Measurements from ENCODE around the gene INPP4A. TPM values are rescaled to one million over a fixed set of nuclear protein-coding genes. Genes with fewer than 3 reads are reported as not detected.

Gene INPP4A
- total RNA-seq, 1 experiment from 2014 or later, result 23.4 TPM

GRCh38 chr2:98506881-98507280 lies 62.2 kb downstream of the INPP4A start:
- H3K4me2 ChIP-seq (ENCODE audit: low read length), result no peak overlapping the region
- H3K9me3 ChIP-seq (ENCODE audit: low read length), result no peaks in the 10 kb centered on the region
- no peak overlapping the region for H3K4me3 ChIP-seq (ENCODE audit: low read length)
- BruUV-seq (replicated peaks), result no TSS peak
- peaks cover 10% of the 10 kb centered on the region for H3K4me1 ChIP-seq (ENCODE audit: insufficient read depth, low read length)
- ATAC-seq (no peak), DNase-seq (no peak)
- H3K27ac ChIP-seq (ENCODE audit: low read length), result no peak overlapping the region
- H4K20me1 ChIP-seq (ENCODE audit: low read length), result no peaks in the 10 kb centered on the region
- H3K27me3 ChIP-seq (ENCODE audit: low read length), result no peaks in the 10 kb centered on the region
- CTCF ChIA-PET, result no interaction called here
- H2AFZ ChIP-seq (ENCODE audit: low read length), result no peak overlapping the region
- TF ChIP-seq, protein P1, sequence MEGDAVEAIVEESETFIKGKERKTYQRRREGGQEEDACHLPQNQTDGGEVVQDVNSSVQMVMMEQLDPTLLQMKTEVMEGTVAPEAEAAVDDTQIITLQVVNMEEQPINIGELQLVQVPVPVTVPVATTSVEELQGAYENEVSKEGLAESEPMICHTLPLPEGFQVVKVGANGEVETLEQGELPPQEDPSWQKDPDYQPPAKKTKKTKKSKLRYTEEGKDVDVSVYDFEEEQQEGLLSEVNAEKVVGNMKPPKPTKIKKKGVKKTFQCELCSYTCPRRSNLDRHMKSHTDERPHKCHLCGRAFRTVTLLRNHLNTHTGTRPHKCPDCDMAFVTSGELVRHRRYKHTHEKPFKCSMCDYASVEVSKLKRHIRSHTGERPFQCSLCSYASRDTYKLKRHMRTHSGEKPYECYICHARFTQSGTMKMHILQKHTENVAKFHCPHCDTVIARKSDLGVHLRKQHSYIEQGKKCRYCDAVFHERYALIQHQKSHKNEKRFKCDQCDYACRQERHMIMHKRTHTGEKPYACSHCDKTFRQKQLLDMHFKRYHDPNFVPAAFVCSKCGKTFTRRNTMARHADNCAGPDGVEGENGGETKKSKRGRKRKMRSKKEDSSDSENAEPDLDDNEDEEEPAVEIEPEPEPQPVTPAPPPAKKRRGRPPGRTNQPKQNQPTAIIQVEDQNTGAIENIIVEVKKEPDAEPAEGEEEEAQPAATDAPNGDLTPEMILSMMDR (conservative IDR thresholded peaks at IDR 0.05; ENCODE audit: low read depth, low read length), result no peak
- no peak for TF ChIP-seq EZH2phosphoT487 (IDR thresholded peaks at IDR 0.05; ENCODE audit: borderline replicate concordance, low read length)
- TF ChIP-seq EZH2 (IDR thresholded peaks at IDR 0.05; ENCODE audit: low read length, unreplicated experiment), result no peak
- H3K9ac ChIP-seq (ENCODE audit: low read length), result no peak overlapping the region
- peaks cover 9% of the 10 kb centered on the region; the same call in 1 of the 2 replicates for H3K79me2 ChIP-seq (ENCODE audit: low read length)
- no peaks in the 10 kb centered on the region for H3K36me3 ChIP-seq (ENCODE audit: low read depth, low read length)
- POLR2A ChIA-PET (ENCODE audit: unreplicated experiment), result no interaction called here
- intact Hi-C loops (cut with micrococcal nuclease), result no loop called here
- no peaks in the 10 kb centered on the region for H3F3A ChIP-seq (ENCODE audit: low read length, unreplicated experiment)
- no peaks in the 10 kb centered on the region for H3K9me2 ChIP-seq (replicated peaks; ENCODE audit: low read length)

- no peak for ATAC-seq
- no peaks in the 10 kb centered on the region for H3F3A ChIP-seq (ENCODE audit: low read length, unreplicated experiment)
- POLR2A ChIA-PET (ENCODE audit: unreplicated experiment), result interaction anchor here (0.6 kb wide), 1 partner anchor 819 kb away, joined by 3 read pairs; no protein-coding TSS in a partner anchor
- no peak overlapping the region for H2AFZ ChIP-seq (ENCODE audit: low read length)
- no peak overlapping the region for H3K9ac ChIP-seq (ENCODE audit: low read length)
- intact Hi-C loops (cut with micrococcal nuclease), result no loop called here
- no peak overlapping the region for H3K27ac ChIP-seq (ENCODE audit: low read length)
- TF ChIP-seq, protein P1 (conservative IDR thresholded peaks at IDR 0.05; ENCODE audit: low read depth, low read length), result no peak
- TF ChIP-seq EZH2 (IDR thresholded peaks at IDR 0.05; ENCODE audit: low read length, unreplicated experiment) (no peak), EZH2phosphoT487 (IDR thresholded peaks at IDR 0.05; ENCODE audit: borderline replicate concordance, low read length) (no peak)
- H3K4me1 ChIP-seq (ENCODE audit: insufficient read depth, low read length), result peaks cover 5% of the 10 kb centered on the region
- CTCF ChIA-PET, result no interaction called here
- peaks cover 9% of the 10 kb centered on the region; the same call in 1 of the 2 replicates for H3K79me2 ChIP-seq (ENCODE audit: low read length)
- no peaks in the 10 kb centered on the region for H3K9me3 ChIP-seq (ENCODE audit: low read length)
- no peaks in the 10 kb centered on the region for H3K36me3 ChIP-seq (ENCODE audit: low read depth, low read length)
- H3K4me2 ChIP-seq (ENCODE audit: low read length), result no peak overlapping the region
- no peaks in the 10 kb centered on the region for H3K27me3 ChIP-seq (ENCODE audit: low read length)
- H3K9me2 ChIP-seq (replicated peaks; ENCODE audit: low read length), result no peaks in the 10 kb centered on the region
- no peaks in the 10 kb centered on the region for H4K20me1 ChIP-seq (ENCODE audit: low read length)
- no TSS peak for BruUV-seq (replicated peaks)
- DNase-seq, result no peak
- no peak overlapping the region for H3K4me3 ChIP-seq (ENCODE audit: low read length)
Measured at GRCh38 chr2:98507461-98507860, 62.8 kb downstream of the INPP4A start.

- no peaks in the 10 kb centered on the region for H3K27me3 ChIP-seq (ENCODE audit: low read length)
- peaks cover 5% of the 10 kb centered on the region; the same call in 1 of the 2 replicates for H3K79me2 ChIP-seq (ENCODE audit: low read length)
- no peaks in the 10 kb centered on the region for H3K4me1 ChIP-seq (ENCODE audit: insufficient read depth, low read length)
- intact Hi-C loops (cut with micrococcal nuclease), result no loop called here
- DNase-seq (no peak), ATAC-seq (no peak)
- no peak overlapping the region for H3K4me2 ChIP-seq (ENCODE audit: low read length)
- POLR2A ChIA-PET (ENCODE audit: unreplicated experiment), result interaction anchor here (0.6 kb wide), 1 partner anchor 820 kb away, joined by 3 read pairs; no protein-coding TSS in a partner anchor
- no peak overlapping the region for H2AFZ ChIP-seq (ENCODE audit: low read length)
- H3K4me3 ChIP-seq (ENCODE audit: low read length), result no peak overlapping the region
- H3K9me3 ChIP-seq (ENCODE audit: low read length), result no peaks in the 10 kb centered on the region
- no peak overlapping the region for H3K9ac ChIP-seq (ENCODE audit: low read length)
- no peaks in the 10 kb centered on the region for H4K20me1 ChIP-seq (ENCODE audit: low read length)
- H3F3A ChIP-seq (ENCODE audit: low read length, unreplicated experiment), result no peaks in the 10 kb centered on the region
- no peak overlapping the region for H3K27ac ChIP-seq (ENCODE audit: low read length)
- TF ChIP-seq EZH2 (IDR thresholded peaks at IDR 0.05; ENCODE audit: low read length, unreplicated experiment) (no peak), EZH2phosphoT487 (IDR thresholded peaks at IDR 0.05; ENCODE audit: borderline replicate concordance, low read length) (no peak)
- TF ChIP-seq, protein P1 (conservative IDR thresholded peaks at IDR 0.05; ENCODE audit: low read depth, low read length), result no peak
- H3K9me2 ChIP-seq (replicated peaks; ENCODE audit: low read length), result no peaks in the 10 kb centered on the region
- BruUV-seq (replicated peaks), result no TSS peak
- no peaks in the 10 kb centered on the region for H3K36me3 ChIP-seq (ENCODE audit: low read depth, low read length)
- CTCF ChIA-PET, result no interaction called here
Measured at GRCh38 chr2:98507891-98508708, 63.4 kb downstream of the INPP4A start.

All from PC-3 (cell line).